Upper lobe of left lung (tissue), 6 donors: ENCODE results near the gene MAN2B2. TPM values are rescaled to one million over a fixed set of nuclear protein-coding genes. Genes with fewer than 3 reads are reported as not detected.

Experiments used
- ATAC-seq, 2 donors: fragments of 200-7000 bp; cut with Tn5 transposase; one replicate each; pipeline ENCODE4 v1.9.1; 2022; ENCODE audit warnings: mild to moderate bottlenecking in 2 of 2, moderate library complexity in 2 of 2; ENCODE audit not compliant: low FRiP score in 2 of 2
- DNase-seq, 2 donors: peaks; one replicate each; pipeline ENCODE4 v3.0.0-alpha.2; 2019 to 2020
- H3K27ac ChIP-seq, 4 donors: fragments of 200-600 bp; sonication (generic); one replicate each; pipeline ENCODE4 v1.5.1; 2016 to 2019
- H3K27me3 ChIP-seq, 4 donors: fragments of 200-600 bp; sonication (generic); one replicate each; pipeline ENCODE4 v1.5.1; 2017 to 2019
- H3K36me3 ChIP-seq, 4 donors: fragments of 200-600 bp; sonication (generic); one replicate each; pipeline ENCODE4 v1.5.1; 2016 to 2019
- H3K4me1 ChIP-seq, 4 donors: fragments of 200-600 bp; sonication (generic); one replicate each; pipeline ENCODE4 v1.5.1; 2018 to 2019
- H3K4me3 ChIP-seq, 4 donors: fragments of 200-600 bp; sonication (generic); one replicate each; pipeline ENCODE4 v1.5.1; 2017 to 2019; ENCODE audit warnings: mild to moderate bottlenecking in 2 of 4, moderate library complexity in 1 of 4
- H3K9me3 ChIP-seq, 4 donors: fragments of 200-600 bp; sonication (generic); one replicate each; pipeline ENCODE4 v1.5.1; 2018 to 2019
- CTCF ChIP-seq, 6 experiments: fragments of 450-650 bp in 4 of 6; fragments of 200-600 bp in 2 of 6; sonication (generic) in 2 of 6; IDR thresholded peaks; one replicate each; pipeline ENCODE4 v1.5.1; 2016 to 2019; ENCODE audit warnings: antibody characterized with exemption in 6 of 6
- EP300 ChIP-seq, 4 donors: sonication (generic); formaldehyde crosslinking; IDR thresholded peaks; one replicate each; pipeline ENCODE4 v1.5.1; 2017; ENCODE audit warnings: antibody characterized with exemption in 4 of 4, control low read depth in 2 of 4
- POLR2A ChIP-seq, 4 donors: fragments of 450-650 bp; IDR thresholded peaks; one replicate each; pipeline ENCODE4 v1.5.1; 2016 to 2017; ENCODE audit warnings: antibody characterized with exemption in 4 of 4, mild to moderate bottlenecking in 2 of 4
- POLR2AphosphoS5 ChIP-seq, 2 donors: sonication (generic); formaldehyde crosslinking; IDR thresholded peaks; one replicate each; pipeline ENCODE4 v1.5.1; 2017; ENCODE audit warnings: antibody characterized with exemption in 2 of 2
- WGBS, 2 donors: methylation state at CpG; one replicate each; pipeline ENCODE4 v1.1.5; 2017 to 2018; 5-methylcytosine and 5-hydroxymethylcytosine counted together
- total RNA-seq, 6 donors: library from RNA; depleted of rRNA in 4 of 6; stranded (reverse); fragments of >200 nt in 4 of 6; gene quantifications; one replicate each; pipeline versions ENCODE4 v1.1.0 to v1.2.1, GENCODE V29; 2016 to 2021
- donor health status: DM: no; HTN: no; CAD: no; lungs with moderate emphysema.
- donor health status: DM: no; HTN: yes; CAD: no; lungs with severe emphysema.

MAN2B2 gene
- total RNA-seq, result 10 to 100 TPM; 17.4 to 44.0 (median 35.4) TPM

- peak within 1 kb of the TSS; percentile 69 to 98 (median 82) for H3K4me3 ChIP-seq
- H3K9me3 ChIP-seq, result no peaks in the 10 kb centered on the region
- WGBS, 2 donors, result 0 to 1% methylated on average over 16 to 28 of the region's 62 CpGs
- TF ChIP-seq POLR2AphosphoS5 (IDR thresholded peaks at IDR 0.05) (peak; percentile 53 to 64), EP300 (IDR thresholded peaks at IDR 0.05) (no peak), POLR2A (IDR thresholded peaks at IDR 0.05) (peak in 2 of 4 donors; percentile 56 to 80), CTCF (IDR thresholded peaks at IDR 0.05) (peak in 2 of 6 experiments; percentile 42 to 60)
- ATAC-seq (peak; percentile 91 to 98), DNase-seq (peak; percentile 91 to 99)
- peaks cover 0 to 30% (median 20%) of the 10 kb centered on the region in 4 donors for H3K36me3 ChIP-seq
- peak within 1 kb of the TSS; percentile 51 to 87 (median 72) for H3K27ac ChIP-seq
- no peaks in the 10 kb centered on the region for H3K27me3 ChIP-seq
- H3K4me1 ChIP-seq, result peaks cover 13 to 21% (median 15%) of the 10 kb centered on the region in 4 donors
These were observed at the start of gene MAN2B2 for GRCh38 chr4:6574747-6575502. Gene MAN2B2 (plus strand): TSS chr4:6575189. CDS start chr4:6575211, 22 bp downstream.

- no peaks in the 10 kb centered on the region for H3K27me3 ChIP-seq
- ATAC-seq, result no peak
- no peak overlapping the region for H3K27ac ChIP-seq
- no peaks in the 10 kb centered on the region for H3K36me3 ChIP-seq
- WGBS, 2 donors, result 77 to 87% methylated on average over 9 of the region's 9 CpGs
- no peak for TF ChIP-seq POLR2AphosphoS5 (IDR thresholded peaks at IDR 0.05)
- TF ChIP-seq CTCF (IDR thresholded peaks at IDR 0.05), result no peak
- TF ChIP-seq EP300 (IDR thresholded peaks at IDR 0.05), result no peak
- no peak for TF ChIP-seq POLR2A (IDR thresholded peaks at IDR 0.05)
- no peaks in the 10 kb centered on the region for H3K9me3 ChIP-seq
- no peaks in the 10 kb centered on the region for H3K4me1 ChIP-seq
- no peak for DNase-seq
- H3K4me3 ChIP-seq, result no peak overlapping the region
These were observed 49.5 kb upstream of the MAN2B2 start for GRCh38 chr4:6525474-6525873.

- 70 to 75% methylated on average over 5 of the region's 5 CpGs for WGBS, 2 donors
- H3K36me3 ChIP-seq, result no peaks in the 10 kb centered on the region
- no peaks in the 10 kb centered on the region for H3K9me3 ChIP-seq
- DNase-seq (no peak), ATAC-seq (no peak)
- H3K4me3 ChIP-seq, result no peak overlapping the region
- no peaks in the 10 kb centered on the region for H3K27me3 ChIP-seq
- TF ChIP-seq POLR2A (IDR thresholded peaks at IDR 0.05) (no peak), CTCF (IDR thresholded peaks at IDR 0.05) (no peak), POLR2AphosphoS5 (IDR thresholded peaks at IDR 0.05) (no peak), EP300 (IDR thresholded peaks at IDR 0.05) (no peak)
- no peak overlapping the region for H3K27ac ChIP-seq
- no peaks in the 10 kb centered on the region for H3K4me1 ChIP-seq
These were observed 48.8 kb upstream of the MAN2B2 start for GRCh38 chr4:6526156-6526555.

- ATAC-seq (no peak), DNase-seq (no peak)
- Histone ChIP-seq H3K4me3 (no peak overlapping the region), H3K36me3 (no peaks in the 10 kb centered on the region), H3K27me3 (no peaks in the 10 kb centered on the region), H3K27ac (no peak overlapping the region), H3K4me1 (no peaks in the 10 kb centered on the region), H3K9me3 (no peaks in the 10 kb centered on the region)
- WGBS, 2 donors, result 40 to 41% methylated on average over 7 to 9 of the region's 9 CpGs
- no peak for TF ChIP-seq EP300 (IDR thresholded peaks at IDR 0.05)
These were observed 48.3 kb upstream of the MAN2B2 start for GRCh38 chr4:6526671-6527091.

- no peak overlapping the region for H3K4me3 ChIP-seq
- no peak overlapping the region for H3K27ac ChIP-seq
- no peak for ATAC-seq
- DNase-seq, result no peak
- no peaks in the 10 kb centered on the region for H3K36me3 ChIP-seq
- H3K4me1 ChIP-seq, result no peaks in the 10 kb centered on the region
- H3K9me3 ChIP-seq, result no peaks in the 10 kb centered on the region
- TF ChIP-seq EP300 (IDR thresholded peaks at IDR 0.05) (no peak), POLR2A (IDR thresholded peaks at IDR 0.05) (no peak), POLR2AphosphoS5 (IDR thresholded peaks at IDR 0.05) (no peak), CTCF (IDR thresholded peaks at IDR 0.05) (no peak)
- 91% methylated on average over 6 to 7 of the region's 8 CpGs for WGBS, 2 donors
- no peaks in the 10 kb centered on the region for H3K27me3 ChIP-seq
These were observed 47.7 kb upstream of the MAN2B2 start for GRCh38 chr4:6527259-6527658.
